B cell (primary cell): ENCODE measurements around the gene MAN1A1.

Source experiments
- EZH2 ChIP-seq: IDR thresholded peaks from 2 replicates; pipeline ENCODE4 v1.6.1; 2012; ENCODE audit warnings: borderline replicate concordance, low read depth, mild to moderate bottlenecking, moderate library complexity, low read length; ENCODE audit not compliant: insufficient read depth, poor library complexity, severe bottlenecking
- TF ChIP-seq, protein P1 (sequence below): fragments of 200-600 bp; IDR thresholded peaks from one replicate; pipeline ENCODE4 v1.8.0; 2022; ENCODE audit warnings: antibody characterized with exemption, mild to moderate bottlenecking

GRCh38 chr6:119182875-119183274 is 166.7 kb downstream of the MAN1A1 start:
- TF ChIP-seq, protein P1, sequence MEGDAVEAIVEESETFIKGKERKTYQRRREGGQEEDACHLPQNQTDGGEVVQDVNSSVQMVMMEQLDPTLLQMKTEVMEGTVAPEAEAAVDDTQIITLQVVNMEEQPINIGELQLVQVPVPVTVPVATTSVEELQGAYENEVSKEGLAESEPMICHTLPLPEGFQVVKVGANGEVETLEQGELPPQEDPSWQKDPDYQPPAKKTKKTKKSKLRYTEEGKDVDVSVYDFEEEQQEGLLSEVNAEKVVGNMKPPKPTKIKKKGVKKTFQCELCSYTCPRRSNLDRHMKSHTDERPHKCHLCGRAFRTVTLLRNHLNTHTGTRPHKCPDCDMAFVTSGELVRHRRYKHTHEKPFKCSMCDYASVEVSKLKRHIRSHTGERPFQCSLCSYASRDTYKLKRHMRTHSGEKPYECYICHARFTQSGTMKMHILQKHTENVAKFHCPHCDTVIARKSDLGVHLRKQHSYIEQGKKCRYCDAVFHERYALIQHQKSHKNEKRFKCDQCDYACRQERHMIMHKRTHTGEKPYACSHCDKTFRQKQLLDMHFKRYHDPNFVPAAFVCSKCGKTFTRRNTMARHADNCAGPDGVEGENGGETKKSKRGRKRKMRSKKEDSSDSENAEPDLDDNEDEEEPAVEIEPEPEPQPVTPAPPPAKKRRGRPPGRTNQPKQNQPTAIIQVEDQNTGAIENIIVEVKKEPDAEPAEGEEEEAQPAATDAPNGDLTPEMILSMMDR = no peak
- TF ChIP-seq EZH2 = no peak
